OCI-LY3 (cell line): ENCODE data around the gene SERGEF.

Experiments used
- CTCF ChIP-seq: fragments of 200-600, 300-600 bp; sonication (generic); IDR thresholded peaks from 2 replicates; pipeline ENCODE4 v1.5.1; 2014; ENCODE audit warnings: antibody characterized with exemption, low read length, low read depth
- EZH2phosphoT487 ChIP-seq: fragments of 200-600 bp; shearing (Covaris generic); IDR thresholded peaks from 2 replicates; pipeline ENCODE4 v1.6.1; 2018; ENCODE audit warnings: antibody characterized with exemption, mixed run types, low read depth

- TF ChIP-seq CTCF, result no peak
- TF ChIP-seq EZH2phosphoT487, result no peak
Observed at GRCh38 chr11:17765356-17766072, 247.3 kb downstream of the SERGEF start.
